Measurements from ENCODE around the gene HLA-DRB1.

DNA sequence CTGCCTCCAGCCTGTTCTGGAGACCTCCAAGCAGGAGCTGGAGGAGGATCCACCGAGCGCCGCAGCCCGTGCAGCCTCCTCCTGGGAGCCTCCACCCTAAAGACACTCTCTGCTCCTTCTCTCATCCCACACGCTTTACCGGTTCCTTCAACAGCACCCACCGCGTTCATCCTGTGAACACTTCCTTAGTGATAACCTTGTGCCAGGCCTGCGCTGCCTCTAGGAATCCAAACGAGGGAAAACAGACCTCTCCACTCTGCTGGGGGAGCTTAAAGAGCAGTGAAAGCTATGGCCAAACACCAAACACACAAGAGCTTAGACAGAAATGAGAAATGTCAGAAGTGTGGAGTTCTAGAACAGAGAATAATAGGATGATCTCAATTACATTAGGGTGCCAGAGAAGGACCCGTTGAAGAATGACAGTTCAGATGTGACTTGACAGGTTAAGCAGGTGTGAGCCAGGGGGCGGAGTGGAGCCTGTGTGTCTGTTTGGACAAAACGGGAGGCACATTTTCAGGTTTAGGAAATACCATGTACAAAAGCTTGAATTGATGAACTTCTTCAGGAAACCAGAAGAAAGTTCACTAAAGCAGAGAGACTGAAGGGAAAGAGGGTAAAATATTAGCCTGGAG lies 31.1 kb downstream of the HLA-DRB1 start:
- TF ChIP-seq POLR2A (IDR thresholded peaks at IDR 0.05; ENCODE audit: low read depth, low read length) (no peak), POLR2AphosphoS5 (IDR thresholded peaks at IDR 0.05; ENCODE audit: low read depth, low read length) (no peak), TAF1 (IDR thresholded peaks at IDR 0.05; ENCODE audit: low read depth, low read length) (no peak), POU2F2 (IDR thresholded peaks at IDR 0.05; ENCODE audit: low read depth, low read length) (no peak), SPI1 (IDR thresholded peaks at IDR 0.05; ENCODE audit: low read depth, low read length) (no peak)
